Activated T-cell treated with anti-CD3 and anti-CD28 coated beads, Interleukin-2, amount 50 U/mL, for 24 hours (primary cell): ENCODE data around the gene ABCA4.

Experiments used
- DNase-seq: peaks from one replicate; pipeline ENCODE4 v3.0.0-alpha.2; 2020
- H3K27ac Mint-ChIP-seq: 2 replicates; pipeline ENCODE4 v1.8.0; 2020; ENCODE audit warnings: mild to moderate bottlenecking, mixed read lengths
- H3K27me3 Mint-ChIP-seq: 2 replicates; pipeline ENCODE4 v1.8.0; 2020; ENCODE audit warnings: mixed read lengths
- H3K36me3 Mint-ChIP-seq: 2 replicates; pipeline ENCODE4 v1.8.0; 2020; ENCODE audit warnings: low read depth, mixed read lengths
- H3K4me1 Mint-ChIP-seq: 2 replicates; pipeline ENCODE4 v1.8.0; 2020; ENCODE audit warnings: low read depth, mixed read lengths
- H3K4me3 Mint-ChIP-seq: 2 replicates; pipeline ENCODE4 v1.8.0; 2020; ENCODE audit warnings: mild to moderate bottlenecking, moderate library complexity, mixed read lengths
- H3K9me3 Mint-ChIP-seq: 2 replicates; pipeline ENCODE4 v1.8.0; 2020; ENCODE audit warnings: mixed read lengths

The ABCA4 gene

DNA sequence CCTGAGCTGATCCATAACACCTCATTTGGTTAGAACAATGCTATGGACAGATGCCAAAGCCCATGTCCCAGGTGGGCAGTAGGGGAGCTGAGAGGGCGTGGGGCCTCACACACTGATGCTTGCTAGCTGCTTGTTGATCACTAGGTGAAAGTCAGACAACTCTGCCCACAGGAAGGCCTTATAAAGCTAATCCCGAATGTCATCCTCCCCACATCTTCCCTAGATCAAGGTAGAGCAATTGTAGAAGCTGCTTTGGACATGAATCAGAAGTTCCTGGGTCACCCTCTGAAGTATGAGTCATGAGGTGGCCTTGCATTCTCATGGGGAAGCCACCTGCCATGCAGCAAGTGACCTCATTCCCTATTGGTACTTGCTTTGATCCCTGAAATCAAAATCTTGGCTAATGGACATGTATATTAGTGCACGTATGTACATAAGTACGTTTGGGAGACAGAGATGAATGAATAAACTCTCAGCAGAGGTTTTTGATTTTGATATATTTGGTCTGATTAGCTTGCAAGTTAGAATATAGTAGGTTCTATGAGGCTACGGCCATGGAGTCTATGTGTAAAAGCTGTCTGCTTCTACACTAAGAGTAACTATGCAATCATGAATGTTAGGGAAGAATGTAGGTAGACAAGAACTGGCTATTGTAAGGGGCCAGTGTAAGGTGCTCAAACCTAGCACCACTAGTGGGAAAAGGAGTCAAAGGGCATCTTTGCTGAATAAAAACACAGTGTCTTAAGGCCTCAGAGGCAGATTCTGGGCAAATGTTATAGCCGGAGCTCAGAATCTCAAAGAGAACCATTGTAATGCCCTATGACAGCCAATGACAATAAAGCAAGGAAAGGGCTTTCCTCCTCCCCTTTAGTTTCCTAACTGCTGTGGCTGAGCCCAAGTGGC is 52.6 kb downstream of the ABCA4 start:
- Mint-ChIP-seq H3K27ac (no peak overlapping the region), H3K4me3 (no peak overlapping the region), H3K27me3 (peaks cover 3% of the 10 kb centered on the region), H3K9me3 (no peaks in the 10 kb centered on the region), H3K36me3 (no peaks in the 10 kb centered on the region), H3K4me1 (peaks cover 9% of the 10 kb centered on the region)
- DNase-seq: no peak

GRCh38 chr1:94067196-94067595 is 53.8 kb downstream of the ABCA4 start:
- DNase-seq: no peak
- H3K4me1 Mint-ChIP-seq: peaks cover 2% of the 10 kb centered on the region
- no peaks in the 10 kb centered on the region for H3K27me3 Mint-ChIP-seq
- no peak overlapping the region for H3K27ac Mint-ChIP-seq
- H3K36me3 Mint-ChIP-seq: no peaks in the 10 kb centered on the region
- H3K4me3 Mint-ChIP-seq: no peak overlapping the region
- H3K9me3 Mint-ChIP-seq: no peaks in the 10 kb centered on the region

GRCh38 chr1:94063379-94063778 is 57.6 kb downstream of the ABCA4 start:
- Mint-ChIP-seq H3K4me1 (no peaks in the 10 kb centered on the region), H3K36me3 (no peaks in the 10 kb centered on the region), H3K4me3 (no peak overlapping the region), H3K9me3 (no peaks in the 10 kb centered on the region), H3K27ac (no peak overlapping the region), H3K27me3 (peaks cover 10% of the 10 kb centered on the region)
- DNase-seq: no peak

DNA sequence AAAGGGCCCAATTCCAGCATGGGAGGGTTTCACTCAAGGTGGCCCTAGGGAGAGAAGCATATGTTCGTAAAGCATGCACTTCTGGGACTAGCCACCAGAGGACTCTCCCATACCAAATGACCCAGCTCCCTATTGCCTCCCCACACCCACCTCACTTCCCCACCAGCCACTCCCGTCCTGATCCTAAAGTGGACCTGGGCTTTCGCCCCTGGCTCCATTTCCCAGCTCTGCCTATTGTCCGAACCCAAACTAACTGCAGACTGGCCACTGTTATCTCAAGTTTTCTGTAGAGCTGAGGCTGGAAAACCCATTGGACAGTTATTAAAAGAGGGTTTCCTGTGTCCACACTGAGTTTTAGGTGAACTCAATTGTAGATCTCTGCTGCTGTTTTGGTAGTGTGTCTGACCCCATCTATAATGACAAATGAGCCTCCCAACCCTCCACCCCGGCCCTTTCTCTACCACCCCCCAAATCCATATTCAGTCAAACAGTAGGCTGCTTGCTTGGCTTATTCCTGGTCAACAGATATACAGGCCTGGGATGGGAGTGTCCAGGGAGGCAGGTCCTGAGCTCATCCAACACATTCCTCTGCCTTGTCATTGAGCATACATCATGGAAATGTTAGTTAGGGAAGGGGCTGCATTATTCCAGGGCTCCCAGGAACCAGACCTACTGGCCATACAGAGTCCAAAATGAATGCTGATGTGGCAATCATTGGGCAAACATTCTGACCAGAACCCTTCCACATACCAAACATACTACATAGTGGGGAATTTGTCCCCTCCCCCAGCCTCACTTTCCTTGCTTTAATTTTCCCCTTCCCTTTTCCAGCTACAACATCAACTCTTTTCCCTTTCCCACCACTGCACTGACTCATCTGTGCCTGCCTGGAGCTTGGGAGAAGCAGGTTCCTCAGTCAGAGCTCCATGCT is 59.2 kb downstream of the ABCA4 start:
- H3K27ac Mint-ChIP-seq: no peak overlapping the region
- DNase-seq: peak; percentile 43
- peaks cover 21% of the 10 kb centered on the region for H3K27me3 Mint-ChIP-seq
- no peaks in the 10 kb centered on the region for H3K4me1 Mint-ChIP-seq
- H3K9me3 Mint-ChIP-seq: no peaks in the 10 kb centered on the region
- H3K4me3 Mint-ChIP-seq: no peak overlapping the region
- H3K36me3 Mint-ChIP-seq: no peaks in the 10 kb centered on the region

DNA sequence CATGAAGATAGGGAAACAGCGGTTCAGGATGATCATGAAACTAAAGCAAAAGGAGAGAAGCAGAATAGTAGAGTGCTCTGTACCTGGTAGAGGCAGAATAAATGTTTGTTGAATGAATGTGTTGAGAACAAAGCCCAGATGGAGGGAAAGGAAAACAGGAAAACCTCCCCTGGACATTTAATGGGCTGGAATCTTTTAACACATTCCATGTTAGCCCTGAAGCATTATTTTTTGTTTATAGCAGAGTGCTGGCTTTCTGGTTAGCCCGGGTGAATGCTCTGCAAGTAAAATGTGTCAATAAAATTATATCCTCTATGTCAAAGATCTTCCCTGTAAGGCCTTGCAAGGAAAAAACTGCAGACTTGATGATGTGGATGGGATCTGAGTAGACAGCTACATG is 60.2 kb downstream of the ABCA4 start:
- DNase-seq: no peak
- Mint-ChIP-seq H3K9me3 (no peaks in the 10 kb centered on the region), H3K27me3 (peaks cover 21% of the 10 kb centered on the region), H3K4me3 (no peak overlapping the region), H3K4me1 (no peaks in the 10 kb centered on the region), H3K36me3 (no peaks in the 10 kb centered on the region), H3K27ac (no peak overlapping the region)

- H3K4me1 Mint-ChIP-seq: no peaks in the 10 kb centered on the region
- peaks cover 21% of the 10 kb centered on the region for H3K27me3 Mint-ChIP-seq
- no peaks in the 10 kb centered on the region for H3K36me3 Mint-ChIP-seq
- DNase-seq: no peak
- no peaks in the 10 kb centered on the region for H3K9me3 Mint-ChIP-seq
- no peak overlapping the region for H3K27ac Mint-ChIP-seq
- H3K4me3 Mint-ChIP-seq: no peak overlapping the region
Observed at GRCh38 chr1:94058766-94059165, 62.2 kb downstream of the ABCA4 start.

DNA sequence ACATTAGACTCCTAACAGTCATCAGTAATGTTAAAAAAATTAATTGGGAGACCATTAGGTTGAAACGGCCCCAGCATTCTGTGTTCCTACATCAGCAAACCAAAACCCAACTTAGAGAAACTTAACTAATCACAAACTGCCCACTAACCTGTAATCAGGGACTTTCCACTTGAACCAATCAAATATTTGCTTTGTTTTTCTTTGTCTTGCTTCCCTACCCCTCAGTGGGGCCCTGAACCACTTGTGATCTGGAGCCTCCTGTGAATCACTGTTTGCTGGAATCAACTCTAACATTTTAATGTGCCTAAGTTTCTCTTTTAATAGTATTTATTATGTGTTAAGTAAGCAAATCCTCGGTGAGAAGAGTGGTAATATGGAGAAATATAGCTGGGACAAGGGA is 64.0 kb downstream of the ABCA4 start:
- no peaks in the 10 kb centered on the region for H3K9me3 Mint-ChIP-seq
- H3K27me3 Mint-ChIP-seq: peaks cover 21% of the 10 kb centered on the region
- no peak overlapping the region for H3K4me3 Mint-ChIP-seq
- no peak for DNase-seq
- H3K4me1 Mint-ChIP-seq: no peaks in the 10 kb centered on the region
- no peak overlapping the region for H3K27ac Mint-ChIP-seq
- no peaks in the 10 kb centered on the region for H3K36me3 Mint-ChIP-seq

- Mint-ChIP-seq H3K27me3 (peaks cover 21% of the 10 kb centered on the region), H3K27ac (no peak overlapping the region), H3K4me1 (no peaks in the 10 kb centered on the region), H3K9me3 (no peaks in the 10 kb centered on the region), H3K36me3 (no peaks in the 10 kb centered on the region), H3K4me3 (no peak overlapping the region)
- DNase-seq: no peak
Observed at GRCh38 chr1:94056171-94056570, 64.8 kb downstream of the ABCA4 start.

DNA sequence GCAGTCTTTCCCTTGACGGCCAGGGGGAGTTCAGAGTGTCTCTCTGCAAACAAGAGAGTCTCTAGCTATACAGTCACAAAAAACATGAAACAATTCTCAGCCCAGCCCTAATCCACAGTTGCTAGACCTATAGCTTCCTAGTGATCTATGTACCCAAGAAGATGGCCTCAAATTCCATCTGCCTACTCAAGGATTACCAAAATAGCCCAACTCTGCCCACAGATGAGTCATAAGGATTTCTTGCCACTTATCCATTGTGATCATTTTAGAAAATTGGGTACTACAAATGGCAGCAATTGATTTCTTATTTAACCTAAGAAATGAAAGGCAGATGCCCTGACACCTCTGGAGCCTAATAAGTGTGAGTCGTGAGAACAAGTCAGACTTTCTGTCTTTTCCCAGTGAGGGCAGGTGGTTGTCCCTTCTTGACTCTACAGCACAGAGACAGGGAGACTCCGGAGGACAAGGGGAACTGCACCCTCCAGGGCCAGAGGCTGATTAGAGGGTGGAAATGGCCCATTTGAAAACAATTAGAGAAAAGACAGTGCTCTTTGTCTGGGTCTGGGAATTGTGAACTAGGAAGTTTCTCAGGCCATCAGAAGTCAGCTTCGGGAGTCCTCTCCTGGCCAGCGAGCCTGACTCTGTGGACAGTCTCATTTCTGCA is 65.4 kb downstream of the ABCA4 start:
- no peak for DNase-seq
- no peak overlapping the region for H3K27ac Mint-ChIP-seq
- peaks cover 18% of the 10 kb centered on the region for H3K27me3 Mint-ChIP-seq
- H3K4me1 Mint-ChIP-seq: no peaks in the 10 kb centered on the region
- no peaks in the 10 kb centered on the region for H3K9me3 Mint-ChIP-seq
- no peaks in the 10 kb centered on the region for H3K36me3 Mint-ChIP-seq
- H3K4me3 Mint-ChIP-seq: no peak overlapping the region

DNA sequence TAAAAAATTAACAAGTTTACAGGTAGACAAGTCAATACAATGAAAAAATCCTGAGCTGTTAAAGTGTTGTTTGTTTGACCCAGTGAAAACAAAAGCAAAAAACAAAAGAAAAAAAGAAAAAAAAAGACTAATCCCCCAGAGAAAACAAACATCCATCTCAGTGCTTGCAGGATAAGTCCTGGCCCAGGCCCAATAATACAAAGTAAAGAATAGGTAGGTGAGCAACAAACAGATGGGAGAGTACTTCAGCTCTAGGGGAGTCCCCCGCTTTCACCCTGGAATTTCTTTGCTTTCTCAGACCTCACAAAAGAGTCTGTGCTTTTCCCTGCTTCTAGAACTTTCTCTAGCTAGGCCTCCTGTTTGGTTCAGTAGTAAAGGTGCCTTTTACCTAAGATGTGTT is 70.3 kb downstream of the ABCA4 start:
- Mint-ChIP-seq H3K36me3 (no peaks in the 10 kb centered on the region), H3K27me3 (peaks cover 9% of the 10 kb centered on the region), H3K4me1 (peaks cover 2% of the 10 kb centered on the region), H3K27ac (no peak overlapping the region), H3K9me3 (no peaks in the 10 kb centered on the region), H3K4me3 (no peak overlapping the region)
- DNase-seq: no peak

- Mint-ChIP-seq H3K9me3 (no peaks in the 10 kb centered on the region), H3K4me3 (no peak overlapping the region), H3K36me3 (no peaks in the 10 kb centered on the region), H3K27ac (no peak overlapping the region), H3K4me1 (peaks cover 6% of the 10 kb centered on the region), H3K27me3 (peaks cover 13% of the 10 kb centered on the region)
- DNase-seq: no peak
Observed at GRCh38 chr1:94050254-94050653, 70.7 kb downstream of the ABCA4 start.

DNA sequence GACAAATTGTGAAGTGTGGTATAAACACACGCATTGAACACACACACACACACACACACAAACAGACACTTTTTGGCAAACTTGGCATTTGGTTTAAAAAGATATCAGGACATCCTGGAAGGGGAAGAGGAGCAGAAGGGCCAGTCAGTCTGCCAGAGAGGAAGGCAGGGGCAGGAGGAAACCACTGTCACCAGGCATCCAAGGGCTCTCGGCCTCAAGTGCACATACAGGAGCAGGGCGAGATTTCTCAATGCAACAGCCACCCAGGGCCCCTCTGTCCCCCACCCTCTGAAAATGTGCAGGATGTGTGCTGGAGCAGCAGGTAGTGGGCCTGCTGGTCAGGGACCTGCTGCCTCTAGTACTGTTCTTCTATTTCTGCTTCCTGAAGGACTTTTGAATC is 71.2 kb downstream of the ABCA4 start:
- Mint-ChIP-seq H3K9me3 (no peaks in the 10 kb centered on the region), H3K4me1 (peaks cover 6% of the 10 kb centered on the region), H3K27ac (no peak overlapping the region), H3K4me3 (no peak overlapping the region), H3K36me3 (no peaks in the 10 kb centered on the region), H3K27me3 (peaks cover 16% of the 10 kb centered on the region)
- no peak for DNase-seq

DNA sequence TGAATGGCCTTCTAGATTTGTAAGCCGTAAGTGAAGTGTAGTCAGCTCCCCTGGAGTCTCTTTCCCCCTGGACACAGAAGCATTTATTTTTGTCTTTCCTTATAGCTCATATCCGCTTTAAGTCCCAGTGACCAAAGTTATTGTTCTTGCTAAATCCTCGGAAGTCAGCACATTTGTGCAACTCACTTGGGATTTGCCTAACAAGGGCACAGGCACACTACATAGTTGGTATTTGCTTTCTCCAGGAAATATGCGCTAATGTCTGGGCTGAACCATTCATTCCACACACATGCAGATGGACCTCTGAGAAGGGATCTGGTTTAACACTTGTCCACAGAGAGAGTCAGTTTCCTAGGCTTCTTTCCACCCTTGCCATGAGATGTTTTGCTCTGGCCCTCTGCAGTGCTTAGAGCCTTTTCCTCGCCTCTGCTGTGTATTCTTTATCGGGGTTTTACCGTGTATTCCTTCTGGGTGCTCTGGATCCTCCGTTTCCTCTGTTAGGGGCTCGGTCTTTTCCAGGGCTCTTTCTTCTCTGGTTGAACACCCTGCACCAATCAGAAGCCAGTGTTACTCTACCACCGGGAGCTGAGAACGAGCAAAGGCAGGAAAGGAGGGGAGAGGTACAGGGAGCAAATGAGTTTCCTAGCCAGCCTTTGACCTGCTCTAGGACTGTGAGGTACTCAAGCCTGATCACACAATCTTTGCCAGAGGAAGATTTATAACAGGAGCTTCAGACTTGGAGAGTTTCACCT is 72.4 kb downstream of the ABCA4 start:
- no peak overlapping the region for H3K4me3 Mint-ChIP-seq

GRCh38 chr1:94047949-94048348 is 73.0 kb downstream of the ABCA4 start:
- no peak overlapping the region for H3K4me3 Mint-ChIP-seq
- no peak for DNase-seq
- peaks cover 21% of the 10 kb centered on the region for H3K27me3 Mint-ChIP-seq
- H3K4me1 Mint-ChIP-seq: peaks cover 6% of the 10 kb centered on the region
- no peaks in the 10 kb centered on the region for H3K36me3 Mint-ChIP-seq
- no peak overlapping the region for H3K27ac Mint-ChIP-seq
- H3K9me3 Mint-ChIP-seq: no peaks in the 10 kb centered on the region

More for the DNA sequence above, 72.4 kb downstream of the ABCA4 start:
- no peaks in the 10 kb centered on the region for H3K36me3 Mint-ChIP-seq
- no peaks in the 10 kb centered on the region for H3K9me3 Mint-ChIP-seq
- no peak for DNase-seq
- no peak overlapping the region for H3K27ac Mint-ChIP-seq
- peaks cover 21% of the 10 kb centered on the region for H3K27me3 Mint-ChIP-seq
- H3K4me1 Mint-ChIP-seq: peaks cover 6% of the 10 kb centered on the region
